HTERT RPE-1 (cell line): ENCODE data around the gene CENPW.

ENCODE experiments used
- in situ Hi-C: fragments of 300-500 bp; cut with MboI; formaldehyde crosslinking; loops from 4 replicates; pipeline ENCODE4 v1.14.3; 2020; ENCODE audit warnings: low sequenced_read_pairs

Gene CENPW

DNA sequence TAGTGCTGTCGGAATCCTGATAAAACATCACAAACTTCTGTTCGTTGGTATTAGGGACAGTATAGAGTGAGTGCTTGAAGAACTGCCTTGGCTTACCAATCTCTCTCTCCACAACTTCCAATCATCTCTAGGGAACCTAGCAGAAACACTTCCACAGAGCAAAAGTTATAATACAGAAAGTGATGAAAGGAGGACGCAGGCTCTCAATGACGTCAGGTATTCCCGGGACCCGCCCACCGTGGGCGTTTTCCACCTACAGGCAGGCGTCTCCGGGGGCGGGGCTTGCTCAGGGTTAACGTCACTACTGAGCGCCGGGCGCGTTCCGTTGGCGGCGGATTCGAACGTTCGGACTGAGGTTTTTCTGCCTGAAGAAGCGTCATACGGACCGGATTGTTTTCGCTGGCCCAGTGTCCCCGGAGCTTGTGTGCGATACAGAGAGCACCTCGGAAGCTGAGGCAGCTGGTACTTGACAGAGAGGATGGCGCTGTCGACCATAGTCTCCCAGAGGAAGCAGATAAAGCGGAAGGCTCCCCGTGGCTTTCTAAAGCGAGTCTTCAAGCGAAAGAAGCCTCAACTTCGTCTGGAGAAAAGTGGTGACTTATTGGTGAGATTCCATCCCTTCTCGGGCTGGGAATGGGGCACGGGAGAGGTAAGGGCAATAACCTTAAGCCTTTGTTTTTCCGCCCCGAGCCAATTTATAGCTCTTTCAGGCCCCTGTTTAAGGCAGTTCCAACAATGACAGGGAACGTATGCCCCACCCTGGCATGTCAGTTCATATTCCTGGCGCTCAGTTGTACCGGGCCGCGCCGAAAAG lies at the start of gene CENPW:
Gene CENPW (plus strand): TSS at position 320 of the 814 bp plus-strand sequence. CDS start 159 bp downstream, at position 479.
- in situ Hi-C loops: no loop called here

DNA sequence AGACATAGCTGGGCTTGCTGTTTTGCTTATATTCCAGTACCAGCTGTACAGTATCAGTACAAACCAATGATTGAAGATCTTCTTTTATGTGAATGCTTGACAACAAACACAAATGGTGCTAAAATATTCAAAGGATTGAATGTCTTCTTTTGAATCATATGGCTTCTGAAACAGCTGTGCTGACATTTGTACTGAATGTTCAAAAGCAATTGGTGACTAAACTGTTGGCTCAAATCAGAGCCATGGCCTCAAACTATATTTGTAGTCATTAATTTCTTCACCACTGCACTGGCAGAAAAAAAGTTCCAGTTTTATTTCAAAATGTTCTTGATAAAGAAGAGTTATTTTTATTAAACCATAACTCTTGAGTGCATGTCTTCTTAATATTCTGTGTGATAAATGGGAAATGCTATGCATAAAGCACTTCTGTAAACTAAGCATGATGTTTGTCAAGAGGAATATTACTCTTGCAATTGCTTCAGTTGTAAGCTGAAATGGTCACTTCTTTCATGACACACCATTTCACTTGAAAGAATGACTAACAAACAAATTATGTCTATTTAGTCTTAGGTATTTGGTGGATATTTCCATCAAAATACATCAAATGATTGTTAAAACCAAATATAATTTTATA lies 45.9 kb upstream of the CENPW start:
- in situ Hi-C loops: no loop called here

DNA sequence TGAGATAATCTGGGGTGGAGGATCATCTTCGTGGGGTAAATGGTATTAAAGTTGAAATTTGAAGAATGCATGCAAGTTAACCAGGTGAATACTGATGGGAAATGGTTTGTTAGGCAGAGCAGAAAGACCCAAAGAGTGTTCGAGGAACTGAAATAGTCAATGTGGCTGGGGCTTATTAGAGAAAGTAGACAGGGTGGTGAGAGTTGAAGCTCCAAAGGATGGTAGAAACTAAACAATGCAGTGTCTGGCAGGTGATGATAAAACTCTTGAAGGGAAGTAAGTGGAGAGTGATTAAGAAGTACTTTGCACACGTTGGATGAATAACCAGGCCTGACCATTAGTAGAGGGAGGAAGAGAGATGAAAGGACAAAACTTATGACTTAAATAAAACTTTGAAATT lies 39.8 kb upstream of the CENPW start:
- in situ Hi-C loops: no loop called here

DNA sequence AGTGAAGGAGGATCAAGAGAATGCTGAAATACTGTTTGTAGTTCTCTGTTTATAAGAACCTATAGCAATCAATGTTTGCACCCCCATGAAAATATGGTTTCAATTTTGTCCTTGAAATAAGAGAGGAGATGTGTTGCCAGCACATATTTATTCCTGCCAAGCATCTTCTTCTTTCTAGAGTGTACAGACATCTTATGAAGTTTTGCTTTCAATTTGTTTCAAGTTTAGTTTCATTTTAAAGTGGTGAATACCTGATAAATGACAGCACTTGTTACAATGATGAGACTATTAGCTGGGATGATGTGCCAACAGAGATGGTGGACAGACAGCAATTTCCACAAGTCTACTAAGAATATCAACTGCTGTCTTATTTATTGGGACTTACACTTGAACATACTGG lies 39.2 kb upstream of the CENPW start:
- in situ Hi-C loops: no loop called here

DNA sequence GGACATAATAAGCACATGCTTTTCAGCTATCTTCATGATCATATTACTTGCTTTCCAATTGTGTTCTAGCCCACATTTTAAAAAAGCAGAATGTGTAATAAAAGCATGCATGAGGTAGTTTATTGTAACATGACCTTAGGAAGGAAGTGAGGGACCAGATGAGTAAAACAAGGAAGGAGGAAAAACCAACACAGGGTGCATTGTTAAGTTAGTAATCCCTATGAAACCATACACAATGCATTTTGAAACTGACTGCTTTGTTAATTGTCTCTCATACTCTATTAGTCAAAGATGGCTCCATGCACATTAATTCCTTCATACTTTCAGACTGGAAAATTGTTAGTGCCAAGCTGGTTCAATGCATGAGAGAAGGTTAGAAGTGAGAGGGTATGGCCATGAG lies 37.7 kb upstream of the CENPW start:
- in situ Hi-C loops: no loop called here

DNA sequence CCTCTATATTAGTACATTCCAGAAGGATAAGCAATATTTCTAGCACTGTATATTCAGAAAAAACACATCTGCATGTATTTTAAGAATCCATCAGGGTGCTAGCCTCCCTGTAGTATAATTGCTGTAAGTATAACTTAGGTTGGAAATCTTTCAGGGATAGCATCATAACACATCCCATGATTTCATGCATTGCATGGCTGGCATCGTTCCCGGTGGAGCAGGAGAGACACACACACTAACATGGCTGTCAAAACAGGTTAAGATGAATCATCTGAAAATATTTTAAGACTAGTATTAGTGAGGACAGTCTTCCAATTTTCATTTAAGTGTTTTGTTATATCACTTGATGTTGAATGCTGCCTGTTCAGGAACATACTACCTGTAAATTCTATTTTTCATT lies 32.1 kb upstream of the CENPW start:
- in situ Hi-C loops: no loop called here

DNA sequence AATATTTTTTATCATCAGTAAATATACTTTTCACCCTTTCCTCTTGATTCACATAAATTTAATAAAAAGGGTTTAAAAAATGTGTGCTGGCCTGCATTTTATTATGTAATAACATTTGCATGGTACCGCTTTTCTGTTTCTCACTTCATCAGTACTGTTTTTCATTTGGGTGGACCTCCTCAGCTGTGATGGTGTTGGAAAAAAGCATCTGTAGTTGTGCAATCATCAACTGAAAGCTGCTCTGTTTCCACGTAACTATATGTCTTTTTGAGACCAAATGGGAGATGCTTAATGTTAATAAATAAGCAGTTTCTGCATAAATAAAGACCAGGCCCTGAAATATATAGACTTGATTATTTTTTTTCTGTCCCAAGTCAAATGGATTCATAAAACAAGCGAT lies 31.6 kb upstream of the CENPW start:
- in situ Hi-C loops: no loop called here

DNA sequence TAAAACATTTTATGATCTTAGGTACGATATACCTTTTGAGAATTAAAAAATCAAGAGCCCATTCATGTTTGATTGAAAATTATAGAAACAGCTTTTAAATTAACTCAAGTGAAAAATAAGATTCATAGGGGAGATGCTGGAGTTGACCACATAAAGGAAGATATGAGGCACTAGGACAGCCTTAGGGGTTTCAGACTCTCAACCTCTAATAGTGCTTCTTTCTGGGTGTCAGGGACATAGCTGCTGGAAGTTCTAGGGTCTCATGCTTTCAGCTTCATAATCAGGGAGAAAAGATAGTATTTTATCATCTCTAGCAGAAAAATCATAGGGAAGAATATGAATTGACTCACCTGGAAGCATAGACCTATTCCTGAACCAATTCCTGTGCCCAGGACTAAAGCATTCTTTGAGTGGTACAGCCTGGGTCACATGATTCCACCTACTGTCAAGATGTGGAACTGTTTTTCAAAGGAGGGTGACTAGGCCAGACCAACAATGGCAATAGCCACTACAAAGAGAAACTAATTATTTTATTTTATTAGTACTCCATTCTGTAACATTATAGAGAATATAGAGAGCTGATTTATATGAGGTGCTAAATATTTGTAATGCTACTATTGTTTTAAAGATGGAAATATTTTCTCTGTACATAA lies 27.8 kb upstream of the CENPW start:
- in situ Hi-C loops: no loop called here

DNA sequence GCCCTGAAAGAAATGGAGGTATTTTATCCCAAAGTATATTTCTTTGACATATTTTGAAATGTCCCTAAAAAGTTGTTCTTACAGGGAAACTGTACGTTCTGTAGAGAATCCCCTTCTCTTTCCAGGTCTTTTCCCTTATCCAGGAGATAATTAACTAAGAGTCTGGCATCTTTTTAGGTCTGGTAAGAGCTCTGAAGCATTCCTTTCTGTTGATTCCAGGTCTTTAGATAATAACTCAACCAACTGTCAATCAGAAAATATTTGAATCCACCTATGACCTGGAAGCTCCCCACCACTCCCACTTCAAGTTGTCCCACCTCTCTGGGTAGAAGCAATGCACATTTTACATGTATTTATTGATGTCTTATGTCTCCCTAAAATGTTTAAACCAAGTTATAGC lies 26.0 kb upstream of the CENPW start:
- in situ Hi-C loops: no loop called here

DNA sequence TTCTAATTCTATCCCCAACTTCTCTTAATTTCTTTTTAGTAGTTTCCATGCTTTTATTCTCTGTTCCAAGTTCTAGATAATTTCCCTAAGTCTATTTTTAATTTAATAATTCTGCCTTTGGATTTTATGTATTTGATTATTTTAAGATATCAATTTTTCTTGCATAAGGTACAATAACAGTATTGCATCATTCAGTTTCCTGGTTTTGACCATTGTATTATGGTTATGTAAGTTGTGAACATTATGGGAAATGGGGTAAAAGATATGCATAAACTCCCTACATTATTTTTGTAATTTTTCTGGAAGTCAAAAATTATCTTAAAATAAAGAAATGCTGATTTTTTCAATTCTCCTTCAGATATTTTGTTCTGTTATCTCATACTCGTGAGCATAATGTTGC lies 21.1 kb upstream of the CENPW start:
- in situ Hi-C loops: no loop called here

DNA sequence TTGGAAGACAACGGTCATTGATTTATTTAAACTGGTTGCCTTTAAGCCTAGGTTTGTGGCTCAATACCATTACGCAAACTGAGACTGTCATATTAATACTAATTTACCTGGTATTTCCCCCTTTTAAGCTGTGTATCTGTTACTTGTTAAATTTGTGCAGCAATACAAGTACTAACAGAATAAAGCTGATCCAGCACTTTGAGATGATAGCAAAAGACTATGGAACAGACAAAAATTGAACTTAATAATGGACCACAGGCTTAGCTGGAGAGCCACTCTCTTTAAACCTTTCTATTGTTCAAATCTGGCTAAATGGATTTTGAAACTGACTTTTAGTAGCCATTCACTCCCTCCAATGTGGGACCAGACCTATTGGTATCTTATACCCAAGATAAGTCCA lies 6.2 kb upstream of the CENPW start:
- in situ Hi-C loops: no loop called here

DNA sequence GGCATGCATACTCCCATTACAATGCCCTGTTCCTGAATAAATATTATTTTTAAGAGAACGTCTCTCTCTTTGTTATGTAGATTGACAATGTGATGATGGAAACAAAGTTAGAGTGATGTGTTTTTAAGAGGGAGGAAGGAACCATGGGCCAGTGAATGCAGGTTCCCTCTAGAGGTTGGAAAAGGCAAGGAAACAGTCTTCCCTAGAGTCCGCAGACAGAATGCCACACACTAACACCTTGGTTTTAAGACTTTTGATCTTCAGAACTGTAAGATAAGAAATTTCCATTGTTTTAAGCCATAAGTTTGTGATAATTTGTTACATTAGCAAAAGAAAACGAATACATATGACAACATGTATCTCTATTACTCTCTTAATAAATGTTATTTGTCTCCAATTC lies 4.7 kb upstream of the CENPW start:
- in situ Hi-C loops: no loop called here

DNA sequence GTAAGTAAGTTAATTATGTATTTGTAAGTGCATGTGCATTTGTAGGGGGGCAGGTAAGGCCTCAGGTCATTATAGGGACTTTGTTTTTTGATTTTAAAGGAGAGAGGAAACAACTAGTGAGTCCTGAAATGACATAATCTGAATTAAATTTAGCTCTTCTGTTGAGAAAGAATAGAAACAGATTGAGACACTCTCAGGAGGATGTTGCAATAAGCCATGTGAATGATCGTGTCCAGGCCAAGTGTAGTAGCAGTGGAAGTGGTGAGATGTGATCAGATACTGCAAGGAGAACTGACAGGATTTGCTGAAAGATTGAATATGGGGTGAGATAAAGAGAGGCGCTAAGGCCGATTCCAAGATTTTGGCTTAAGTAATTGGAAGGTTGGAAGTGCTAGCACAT lies 2.6 kb upstream of the CENPW start:
- in situ Hi-C loops: no loop called here

DNA sequence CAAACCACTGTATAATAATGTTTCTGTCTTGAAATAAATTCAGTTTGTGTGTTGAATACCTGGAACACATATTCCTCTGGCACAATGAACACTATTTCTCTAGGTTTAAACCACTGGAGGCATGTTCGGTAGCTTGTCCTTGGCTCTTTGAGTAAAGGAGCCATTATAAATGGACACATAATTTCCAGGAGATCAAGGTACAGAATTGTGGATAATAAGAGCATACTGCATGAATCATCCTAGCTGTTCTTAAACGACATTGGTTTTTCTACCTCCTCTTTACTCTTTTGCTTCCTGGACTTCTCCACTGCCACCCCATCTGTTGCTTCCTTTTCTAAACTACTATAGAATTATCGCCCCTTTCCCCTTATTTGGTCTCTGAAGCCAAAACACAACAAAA lies 1.2 kb downstream of the CENPW start:
- in situ Hi-C loops: no loop called here

DNA sequence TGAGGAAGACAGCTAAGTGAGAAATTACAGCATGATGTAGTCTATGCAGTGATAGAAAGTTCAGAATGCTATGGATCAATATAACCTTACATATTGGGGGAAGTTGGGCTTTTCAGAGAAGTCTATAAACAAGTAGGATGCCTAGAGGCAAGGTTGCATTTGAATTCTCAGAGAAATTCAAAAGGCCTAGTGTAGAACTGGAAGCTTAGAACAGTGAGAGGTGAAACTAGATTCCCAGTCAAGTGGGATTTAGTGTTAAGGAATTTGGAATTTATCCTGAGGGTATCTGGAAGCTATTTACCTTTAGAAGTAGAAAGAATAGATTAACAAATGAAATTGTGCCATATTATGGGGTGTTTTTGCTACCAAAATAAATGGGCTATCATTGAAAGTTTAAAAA lies 4.3 kb downstream of the CENPW start:
- in situ Hi-C loops: no loop called here

DNA sequence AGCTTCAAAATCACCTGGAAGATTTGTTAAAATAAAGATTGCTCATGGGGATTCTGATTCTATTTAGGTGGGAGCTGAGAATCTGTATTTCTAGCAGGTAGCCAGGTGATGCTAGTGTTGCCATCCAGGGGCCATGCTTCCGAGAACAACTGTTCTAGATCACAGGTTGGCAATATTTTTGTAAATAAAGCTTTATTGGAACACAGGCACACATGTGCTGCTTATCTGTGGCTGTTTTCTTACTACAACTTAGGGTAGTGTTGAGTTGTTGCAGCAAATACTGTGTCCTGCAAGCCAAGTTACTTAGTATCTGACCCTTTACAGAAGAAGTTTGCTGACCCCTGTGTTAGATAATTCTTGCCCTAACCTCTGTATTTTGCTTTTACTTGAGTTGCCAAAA lies 12.0 kb downstream of the CENPW start:
- in situ Hi-C loops: no loop called here

DNA sequence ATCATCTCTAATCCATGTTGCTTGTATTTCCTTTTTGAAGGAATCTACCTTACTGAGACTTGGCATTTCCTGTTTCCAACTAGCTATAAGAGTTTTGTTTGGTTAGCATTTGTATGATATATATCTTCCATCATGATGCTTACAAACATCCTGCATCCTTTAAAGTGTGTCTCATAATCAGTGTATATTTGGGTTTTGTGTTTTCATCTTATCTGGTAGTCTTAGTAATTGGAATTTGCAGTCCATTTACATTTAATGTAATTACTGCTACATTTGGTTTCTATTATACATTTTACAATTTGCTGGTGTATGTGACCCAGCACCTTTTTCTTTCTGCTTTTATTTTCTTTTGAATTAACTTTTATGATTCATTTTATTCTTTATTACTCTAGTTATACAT lies 12.6 kb downstream of the CENPW start:
- in situ Hi-C loops: no loop called here

DNA sequence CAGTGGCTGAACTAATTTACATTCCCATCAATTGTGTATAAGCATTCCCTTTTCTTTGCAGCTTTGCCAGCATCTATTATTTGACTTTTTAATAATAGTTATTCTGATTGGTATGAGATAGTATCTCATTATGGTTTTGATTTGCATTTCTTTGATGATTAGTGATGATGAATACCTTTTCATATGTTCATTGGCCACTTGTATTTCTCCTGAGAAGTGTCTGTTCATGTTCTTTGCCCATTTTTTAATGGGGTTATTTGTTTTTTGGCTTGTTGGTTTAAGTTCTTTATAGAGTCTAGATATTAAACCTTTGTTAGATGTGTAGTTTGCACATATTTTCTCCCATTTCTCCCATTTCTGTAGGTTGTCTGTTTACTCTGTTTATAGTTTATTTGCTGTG lies 16.6 kb downstream of the CENPW start:
- in situ Hi-C loops: no loop called here

DNA sequence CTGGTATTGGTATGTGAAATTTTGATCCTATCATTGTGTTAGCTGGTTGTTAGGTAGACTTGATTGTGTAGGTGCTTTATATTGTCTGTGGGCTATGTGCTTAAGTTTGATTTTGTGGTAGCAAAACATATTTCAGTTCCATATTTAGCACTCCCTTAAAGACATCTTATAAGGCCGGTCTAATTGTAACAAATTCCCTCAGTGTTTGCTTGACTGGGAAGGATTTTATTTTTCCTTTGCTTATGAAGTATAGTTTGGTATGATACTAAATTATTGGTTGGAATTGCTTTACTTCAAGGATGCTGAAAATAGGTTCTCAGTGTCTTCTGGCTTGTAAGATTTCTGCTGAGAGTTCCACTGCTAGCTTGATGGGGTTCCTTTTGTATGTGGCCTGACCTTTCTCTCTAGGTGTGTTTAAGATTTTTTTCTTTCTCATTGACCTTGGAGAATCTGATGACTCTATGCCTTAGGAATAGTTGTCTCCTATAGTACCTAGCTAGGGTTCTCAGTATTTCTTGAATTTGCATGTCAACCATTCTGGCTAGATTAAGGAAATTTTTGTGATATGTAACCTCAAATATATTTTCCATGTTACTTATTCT lies 20.1 kb downstream of the CENPW start:
- in situ Hi-C loops: no loop called here

DNA sequence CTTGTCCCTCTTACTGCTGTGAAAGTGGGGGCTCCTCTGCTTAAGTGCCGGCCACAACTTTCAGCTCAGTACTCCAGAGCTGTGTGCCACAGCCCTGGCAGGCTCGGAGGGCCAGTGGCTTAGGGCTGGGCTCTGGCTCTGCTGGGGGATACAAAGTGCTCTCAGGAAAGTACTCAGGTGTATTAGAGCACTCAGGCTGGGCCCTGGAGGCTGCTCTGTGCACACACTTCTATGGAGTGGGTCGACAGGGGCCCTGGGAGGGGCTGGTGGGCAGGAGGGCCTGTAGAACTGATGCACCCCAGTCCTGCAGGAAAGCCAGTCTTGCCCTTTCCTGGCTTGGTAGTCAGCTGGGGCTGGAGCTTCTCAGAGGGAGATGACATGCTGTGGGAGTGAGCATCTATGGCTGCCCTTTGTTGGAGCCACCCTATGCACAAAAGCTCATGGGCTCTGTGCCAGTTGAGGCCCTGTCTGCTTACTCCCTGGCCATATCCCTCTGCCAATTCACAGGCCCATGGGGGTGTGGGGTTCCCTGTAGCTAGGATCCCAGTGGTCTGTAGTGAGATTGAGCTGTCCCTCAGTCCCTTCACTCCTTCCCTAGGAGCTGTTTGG lies 22.0 kb downstream of the CENPW start:
- in situ Hi-C loops: no loop called here

DNA sequence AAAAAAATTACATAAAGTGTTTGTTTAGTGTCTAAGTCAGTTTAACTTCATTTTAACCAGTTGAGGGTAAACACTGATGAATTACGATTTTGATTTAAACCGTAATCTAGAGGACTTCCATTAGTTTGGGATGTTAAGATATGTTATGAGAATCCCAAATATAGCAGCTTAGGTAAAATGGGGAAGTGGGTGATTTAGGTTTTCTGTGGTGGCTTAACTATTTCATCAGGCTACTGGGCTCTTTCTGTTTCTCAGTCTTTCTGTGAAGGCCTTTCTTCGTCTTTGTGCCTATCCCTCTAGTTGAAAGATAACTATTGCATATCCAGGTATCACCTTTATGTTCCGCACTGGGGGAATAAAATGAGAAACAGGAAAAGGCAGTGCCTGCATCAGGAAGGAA lies 27.9 kb downstream of the CENPW start:
- in situ Hi-C loops: no loop called here
